Stimulated activated CD8-positive, alpha-beta memory T cell treated with anti-CD3 and anti-CD28 coated beads, Interleukin-2, amount 100 ng/mL, for 48 hours (primary cell): Measurements from ENCODE around the gene BASP1.
"Not testable (repeated sequence)": the region's sequence is repeated elsewhere in the genome, so short reads cannot be mapped to it uniquely, and the experiment has no call there.

Source experiments
- DNase-seq, 2 donors: peaks; one replicate each; pipeline ENCODE4 v3.0.0-alpha.2; 2020; ENCODE audit warnings: low read depth in 2 of 2

The BASP1 gene

DNA sequence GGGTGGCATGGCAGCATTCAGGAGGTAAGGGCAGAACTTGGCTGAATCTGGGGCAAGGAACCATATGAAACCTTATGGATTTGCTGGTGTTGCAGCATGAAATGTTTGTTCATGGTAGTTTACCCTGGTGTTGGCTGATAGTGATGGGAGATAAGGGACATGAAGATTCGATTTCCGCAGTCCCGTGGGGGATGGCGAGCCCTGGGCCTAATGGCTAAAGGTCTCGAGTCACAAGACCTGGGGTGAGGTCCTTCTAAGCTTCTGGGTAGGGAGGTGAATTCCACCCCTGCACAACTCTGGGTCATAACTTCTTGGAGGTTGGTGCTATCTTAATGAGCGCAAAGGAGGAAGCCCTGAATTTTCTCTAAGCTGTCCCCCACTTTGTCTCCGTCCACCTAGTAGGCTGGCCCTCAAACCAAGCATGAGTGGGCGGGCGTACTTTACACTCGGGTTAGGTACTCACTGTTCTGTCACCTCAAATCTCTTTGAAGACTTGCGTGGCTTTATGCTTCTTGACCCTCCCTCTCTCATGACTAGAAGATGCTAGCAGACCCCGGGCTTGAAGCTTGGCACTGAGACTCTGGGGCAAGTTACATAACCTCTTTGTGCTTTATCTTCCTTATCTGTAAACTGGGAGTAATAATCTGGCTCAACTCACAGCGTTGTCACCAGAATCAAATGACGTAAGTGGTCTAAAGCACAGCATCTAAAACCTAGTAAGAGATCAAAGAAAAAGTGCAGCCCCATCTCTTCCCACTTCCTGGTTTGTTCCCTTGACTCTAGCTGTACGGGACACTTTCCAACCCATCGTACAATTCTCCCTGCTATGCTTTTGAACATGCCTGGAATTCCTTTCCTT is 72.5 kb downstream of the BASP1 start:
- DNase-seq = no peak

DNA sequence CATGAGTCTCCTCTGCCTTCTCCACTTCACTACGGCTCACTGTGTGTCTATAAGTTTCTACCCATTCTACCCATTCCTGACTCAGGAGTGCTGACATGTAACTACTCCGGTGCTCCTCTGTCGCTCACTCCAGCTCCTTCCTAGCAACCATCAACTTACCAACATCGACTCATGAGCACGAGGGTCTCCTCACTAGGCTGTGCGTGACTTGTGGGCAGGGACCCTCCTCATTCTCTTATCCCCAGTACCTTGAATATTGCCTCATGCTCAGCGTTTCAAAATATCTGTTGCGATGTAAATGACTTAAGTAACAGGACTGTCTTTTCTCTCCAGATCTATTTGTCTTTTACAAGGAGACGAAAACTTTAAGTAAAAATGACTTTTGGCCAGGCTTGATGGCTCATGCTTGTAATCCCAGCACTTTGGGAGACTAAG is 73.1 kb downstream of the BASP1 start:
- DNase-seq = no peak

DNA sequence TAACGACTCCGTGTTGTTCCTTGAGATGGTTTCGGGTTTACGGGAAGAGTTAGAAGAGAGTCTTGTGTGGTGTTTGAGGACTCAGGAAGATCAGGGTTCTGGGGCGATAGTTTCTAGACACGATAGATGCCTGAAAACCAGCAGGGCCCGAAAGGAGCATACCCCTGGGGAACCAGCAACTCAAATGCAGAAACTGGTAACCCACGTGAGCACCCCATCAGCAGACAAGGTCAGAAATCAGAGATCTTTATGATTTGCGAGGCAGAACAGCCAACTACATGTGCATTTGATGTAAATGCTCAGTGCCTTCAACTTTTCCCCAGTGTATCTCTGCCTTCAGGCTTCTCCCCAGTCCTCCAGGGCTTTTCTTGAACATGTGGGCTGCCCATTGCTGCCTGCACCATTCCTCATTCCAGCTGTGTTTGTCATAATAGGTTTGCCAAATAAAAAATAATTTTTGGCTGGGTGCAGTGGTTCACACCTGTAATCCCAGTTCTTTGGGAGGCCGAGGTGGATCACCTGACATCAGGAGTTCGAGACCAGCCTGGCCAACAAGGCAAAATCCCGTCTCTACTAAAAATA is 75.1 kb downstream of the BASP1 start:
- no peak for DNase-seq

DNA sequence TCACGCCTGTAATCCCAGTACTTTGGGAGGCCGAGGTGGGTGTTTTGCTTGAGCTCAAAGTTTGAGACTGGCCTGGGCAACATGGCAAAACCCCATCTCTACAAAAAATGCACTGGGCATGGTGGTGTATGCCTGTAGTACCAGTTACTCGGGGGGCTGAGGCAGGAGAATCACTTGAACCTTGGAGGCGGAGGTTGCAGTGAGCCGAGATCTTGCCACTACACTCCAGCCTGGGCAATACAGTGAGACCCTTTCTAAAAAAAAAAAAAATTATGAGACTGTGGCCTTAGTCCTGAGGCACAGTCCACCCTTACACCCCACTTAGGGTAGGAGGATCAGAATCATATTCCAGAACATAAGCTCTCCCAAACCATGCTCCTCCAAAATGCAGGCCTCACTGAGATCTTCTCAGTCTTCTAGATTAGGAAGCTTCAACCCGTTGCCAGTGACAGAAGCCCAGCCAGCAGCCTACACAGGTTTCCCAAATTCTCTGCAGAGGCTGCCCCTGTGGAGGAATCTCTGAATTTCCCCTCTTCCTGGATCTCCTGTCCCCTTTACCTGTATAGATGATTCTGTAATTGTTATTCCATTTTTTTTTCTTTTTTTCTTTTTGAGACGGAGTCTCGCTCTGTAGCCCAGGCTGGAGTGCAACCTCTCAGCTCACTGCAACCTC is 77.3 kb downstream of the BASP1 start:
- DNase-seq = no peak

DNA sequence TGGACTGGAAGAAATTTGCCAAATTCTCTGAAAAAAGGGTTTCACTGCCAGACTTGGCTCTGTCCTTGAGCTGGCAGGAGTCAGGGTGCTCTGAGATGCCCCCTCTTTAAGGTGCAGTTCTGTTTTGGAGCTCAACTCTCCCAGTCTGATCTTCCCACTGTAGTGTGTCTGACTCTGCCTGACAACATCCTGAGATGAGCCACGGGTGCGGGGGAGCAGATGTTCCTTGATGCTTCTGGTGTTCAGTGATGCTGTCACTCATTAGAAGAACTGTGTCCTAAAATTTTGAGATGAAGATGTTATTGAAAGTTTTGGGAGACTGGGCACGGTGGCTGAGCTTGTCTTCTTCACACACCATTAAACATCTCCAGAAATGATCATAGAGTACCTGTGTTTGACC is 78.2 kb downstream of the BASP1 start:
- DNase-seq = no peak

DNA sequence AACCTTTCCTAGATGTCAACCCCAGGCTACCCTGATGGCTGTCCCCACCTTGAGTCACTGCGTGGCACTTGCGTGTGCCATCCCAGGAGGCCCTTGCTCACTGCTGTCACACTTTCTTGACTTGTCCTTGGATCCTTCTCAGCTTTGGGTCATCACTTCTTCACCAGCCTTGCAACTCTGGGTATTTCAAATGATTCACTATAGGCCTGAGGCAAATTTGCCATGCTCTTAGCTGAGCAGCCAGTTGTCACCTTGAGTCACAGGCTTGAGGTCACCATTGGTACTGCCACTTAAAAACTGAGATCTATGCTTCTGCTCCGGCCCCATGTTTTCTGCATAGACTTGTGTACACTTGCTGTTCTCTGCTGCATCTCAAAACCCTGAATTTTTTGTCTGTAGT is 84.7 kb downstream of the BASP1 start:
- DNase-seq = no peak

DNA sequence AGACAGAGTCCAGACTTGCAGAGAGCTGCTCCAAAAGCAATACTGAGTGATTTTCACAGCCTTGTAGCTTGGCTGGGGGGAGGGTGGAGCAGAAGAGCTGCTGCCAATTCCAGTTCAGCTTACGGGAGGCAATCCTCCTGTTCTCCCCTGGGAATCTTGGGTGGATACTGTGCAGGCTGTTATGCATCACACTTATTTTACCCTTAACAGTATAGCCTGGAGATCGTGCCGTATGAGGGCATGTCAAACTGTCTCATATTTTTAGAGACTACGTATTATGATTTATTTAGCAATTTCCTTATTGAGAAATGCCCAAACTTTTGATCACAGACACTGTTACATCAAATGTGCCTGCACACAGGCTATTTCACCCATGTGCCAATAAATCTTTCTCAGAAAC is 85.2 kb downstream of the BASP1 start:
- DNase-seq = no peak

DNA sequence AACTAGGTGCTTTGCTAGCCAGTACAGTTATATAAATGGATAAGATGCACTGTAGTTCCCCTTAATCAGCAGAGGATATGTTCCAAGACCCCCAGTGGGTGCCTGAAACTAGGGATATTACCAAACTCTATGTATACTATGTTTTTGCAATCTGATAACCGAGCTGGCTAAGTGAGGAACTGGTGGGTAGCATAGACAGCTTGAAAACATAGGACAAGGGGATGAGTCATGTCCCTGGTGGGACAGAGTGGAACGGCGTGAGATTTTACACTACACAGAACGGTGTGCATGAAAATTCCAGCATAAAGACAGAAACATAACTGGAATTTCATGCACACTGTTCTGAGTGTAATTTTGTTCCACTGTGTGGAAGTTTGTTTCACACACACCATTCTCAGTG is 86.9 kb downstream of the BASP1 start:
- DNase-seq = no peak

DNA sequence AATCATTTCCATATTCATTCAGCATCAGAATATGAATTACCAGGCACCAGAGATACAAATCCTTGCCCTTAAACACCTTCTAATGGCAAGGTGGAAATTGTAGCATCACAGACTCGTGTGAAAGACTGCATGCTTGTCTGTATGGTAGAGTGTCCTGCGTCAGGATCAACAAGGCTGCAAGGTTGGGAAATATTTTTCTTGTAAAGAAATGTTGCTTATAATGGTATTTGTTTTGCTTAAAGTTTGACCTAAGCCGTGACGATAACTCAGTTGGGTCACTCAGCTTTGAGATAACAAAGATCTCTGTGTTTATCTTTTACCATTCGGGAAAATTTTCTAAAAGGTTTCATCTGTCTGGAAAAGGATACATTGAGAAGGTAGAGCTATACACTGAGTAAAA is 87.6 kb downstream of the BASP1 start:
- no peak for DNase-seq

DNA sequence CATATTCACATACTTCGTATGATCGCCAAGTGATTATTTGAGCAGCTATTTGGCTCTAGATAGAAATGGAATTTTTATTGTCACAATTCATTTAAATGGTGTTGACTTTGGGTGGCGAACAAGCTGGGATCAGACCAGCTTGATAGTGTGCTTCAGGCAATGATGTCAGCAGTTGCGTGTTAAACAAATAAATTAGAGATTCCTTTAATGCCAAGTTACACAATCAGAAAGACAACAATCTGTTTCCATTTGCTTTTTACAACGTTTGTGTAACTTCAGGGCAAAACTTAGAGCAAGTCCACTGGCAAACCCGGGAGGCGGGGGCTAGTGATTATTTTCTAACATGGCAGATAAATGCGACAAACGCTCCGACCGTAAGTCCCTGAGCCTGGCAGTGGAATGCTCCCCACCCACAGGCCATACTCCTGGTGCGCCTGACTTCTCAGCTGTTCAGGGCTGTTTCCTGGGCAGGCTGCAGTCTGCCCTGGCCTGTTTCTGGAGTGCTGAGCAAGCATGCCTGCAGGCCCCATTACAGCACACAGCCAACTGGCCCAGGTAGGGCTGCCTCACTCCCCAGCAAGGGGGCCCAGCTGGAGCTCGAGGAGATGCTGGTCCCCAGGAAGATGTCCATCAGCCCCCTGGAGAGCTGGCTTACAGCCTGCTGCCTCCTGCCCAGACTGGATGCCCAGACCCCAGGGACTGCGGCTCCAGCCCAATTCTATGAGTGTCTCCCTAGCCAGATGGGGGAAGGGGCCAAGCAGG is 88.7 kb downstream of the BASP1 start:
- DNase-seq = no peak

DNA sequence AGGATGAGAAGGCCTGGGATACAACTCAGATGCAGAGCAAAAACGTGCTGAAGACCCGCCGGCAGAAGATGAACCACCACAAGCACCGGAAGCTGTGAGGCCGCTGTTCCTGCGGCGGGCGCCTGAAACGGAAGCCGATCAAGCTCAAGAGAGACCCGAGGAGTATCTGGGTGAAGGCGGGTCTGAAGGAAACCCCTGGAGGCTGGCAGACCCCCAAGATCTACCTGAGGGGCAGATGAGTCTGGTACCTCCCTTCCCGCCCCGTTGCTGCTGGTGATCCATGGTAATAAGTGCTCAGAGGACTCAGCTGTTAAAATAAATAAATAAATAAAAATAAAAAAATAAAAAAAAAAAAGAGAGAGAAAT is 89.3 kb downstream of the BASP1 start:
- no peak for DNase-seq

DNA sequence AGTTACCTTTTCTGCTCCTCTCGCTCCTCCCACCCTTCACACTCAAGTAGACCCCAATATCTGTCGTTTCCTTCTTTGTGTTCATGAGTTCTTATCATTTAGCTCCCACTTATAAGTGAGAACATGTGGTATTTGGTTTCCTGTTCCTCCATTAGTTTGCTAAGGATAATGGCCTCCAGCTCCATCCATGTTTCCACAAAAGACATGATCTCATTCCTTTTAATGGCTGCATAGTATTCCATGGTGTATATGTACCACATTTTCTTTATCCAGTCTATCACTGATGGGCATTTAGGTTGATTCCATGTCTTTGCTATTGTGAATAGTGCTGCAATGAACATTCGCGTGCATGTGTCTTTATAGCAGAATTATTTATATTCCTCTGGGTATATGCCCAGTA is 90.0 kb downstream of the BASP1 start:
- not testable (repeated sequence) for DNase-seq

DNA sequence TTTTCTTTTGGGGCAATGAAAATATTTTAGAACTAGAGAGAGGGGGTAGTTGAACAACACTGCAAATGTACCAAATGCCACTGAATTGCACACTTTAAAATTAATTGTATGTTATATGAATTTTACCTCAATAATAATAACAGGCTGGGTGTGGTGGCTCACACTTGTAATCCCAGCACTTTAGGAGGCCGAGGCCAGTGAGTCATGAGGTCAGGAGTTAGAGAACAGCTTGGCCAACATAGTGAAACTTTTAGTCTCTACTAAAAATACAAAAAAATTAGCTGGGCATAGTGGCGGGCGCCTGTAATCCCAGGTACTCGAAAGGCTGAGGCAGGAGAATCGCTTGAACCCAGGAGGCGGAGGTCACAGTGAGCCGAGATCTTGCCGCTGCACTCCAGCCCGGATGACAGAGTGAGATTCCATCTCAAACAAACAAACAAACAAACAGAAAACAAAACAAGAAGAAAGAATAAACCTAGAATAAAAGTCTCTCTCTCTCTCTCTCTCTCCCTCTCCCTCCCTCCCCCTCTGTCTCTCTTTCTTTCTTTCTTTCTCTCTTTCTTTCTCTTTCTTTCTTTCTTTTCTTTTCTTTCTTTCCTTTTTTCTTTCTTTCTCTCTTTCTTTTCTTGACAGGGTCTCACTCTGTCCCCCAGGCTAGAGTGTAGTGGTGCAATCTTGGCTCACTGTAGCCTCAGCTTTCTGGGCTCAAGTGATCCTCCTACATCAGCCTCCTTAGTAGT is 91.1 kb downstream of the BASP1 start:
- DNase-seq = no peak

DNA sequence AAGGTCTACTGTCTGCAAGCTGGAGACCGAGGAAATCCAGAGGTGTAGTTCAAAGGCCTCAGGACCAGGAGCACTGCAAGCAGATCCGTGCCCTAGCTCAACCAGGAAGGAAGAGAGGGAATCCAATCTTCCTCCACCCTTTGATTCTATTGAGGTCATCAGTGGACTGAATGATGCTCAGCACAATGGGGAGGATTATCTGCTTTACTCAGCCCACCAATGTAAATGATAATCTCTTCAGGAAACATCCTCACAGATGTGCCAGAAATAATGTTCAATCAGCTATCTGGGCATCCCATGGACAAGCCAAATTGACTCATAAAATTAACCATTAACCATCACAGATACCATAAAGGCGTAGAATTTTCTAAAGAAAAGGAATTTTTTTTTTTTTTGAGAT is 92.0 kb downstream of the BASP1 start:
- no peak for DNase-seq

DNA sequence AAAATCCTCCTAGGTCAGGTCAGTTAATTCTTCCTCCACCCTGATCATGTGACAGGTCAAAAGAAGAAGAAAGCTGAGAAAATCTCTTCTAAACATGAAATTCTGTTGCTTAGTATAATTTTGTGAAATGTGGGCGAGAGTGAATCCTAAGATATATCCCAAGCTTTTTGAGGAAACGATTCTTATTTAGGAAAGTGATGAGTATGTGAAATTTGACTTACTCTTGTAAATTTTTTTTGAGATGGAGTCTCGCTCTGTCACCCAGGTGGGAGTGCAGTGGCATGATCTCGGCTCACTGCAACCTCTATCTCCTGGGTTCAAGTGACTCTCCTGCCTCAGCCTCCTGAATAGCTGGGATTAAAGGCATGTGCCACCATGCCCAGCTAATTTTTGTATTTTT is 93.1 kb downstream of the BASP1 start:
- DNase-seq = not testable (repeated sequence)

DNA sequence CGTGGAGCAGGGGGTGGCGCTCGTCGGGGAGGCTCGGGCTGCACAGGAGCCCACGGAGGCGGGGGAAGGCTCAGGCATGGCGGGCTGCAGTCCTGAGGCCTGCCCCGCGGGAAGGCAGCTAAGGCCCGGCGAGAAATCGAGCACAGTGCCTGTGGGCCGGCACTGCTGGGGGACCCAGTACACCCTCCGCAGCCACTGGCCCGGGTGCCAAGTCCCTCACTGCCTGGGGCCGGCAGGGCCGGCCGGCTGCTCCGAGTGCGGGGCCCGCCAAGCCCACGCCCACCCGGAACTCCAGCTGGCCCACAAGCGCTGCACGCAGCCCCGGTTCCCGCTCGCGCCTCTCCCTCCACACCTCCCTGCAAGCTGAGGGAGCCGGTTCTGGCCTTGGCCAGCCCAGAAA is 94.4 kb downstream of the BASP1 start:
- DNase-seq = not testable (repeated sequence)

DNA sequence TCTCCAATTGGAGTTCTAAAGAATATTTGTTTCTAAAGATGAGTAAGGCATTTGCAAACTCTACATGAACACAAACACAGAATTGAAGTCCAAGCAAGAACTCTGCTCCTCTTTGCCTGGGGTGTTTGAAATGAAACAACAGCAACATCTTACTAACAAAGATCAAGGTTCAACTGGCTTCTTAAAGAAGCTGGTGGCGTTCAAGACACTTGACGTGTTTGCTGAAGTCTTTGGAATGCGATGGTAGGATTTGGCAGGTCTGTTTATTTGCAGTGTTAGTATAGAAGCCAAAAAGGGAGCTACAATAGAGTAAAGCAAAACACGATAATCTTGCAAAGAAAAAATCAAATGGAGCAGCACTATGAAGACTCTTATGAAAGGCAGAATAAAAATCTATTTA is 94.9 kb downstream of the BASP1 start:
- no peak for DNase-seq

DNA sequence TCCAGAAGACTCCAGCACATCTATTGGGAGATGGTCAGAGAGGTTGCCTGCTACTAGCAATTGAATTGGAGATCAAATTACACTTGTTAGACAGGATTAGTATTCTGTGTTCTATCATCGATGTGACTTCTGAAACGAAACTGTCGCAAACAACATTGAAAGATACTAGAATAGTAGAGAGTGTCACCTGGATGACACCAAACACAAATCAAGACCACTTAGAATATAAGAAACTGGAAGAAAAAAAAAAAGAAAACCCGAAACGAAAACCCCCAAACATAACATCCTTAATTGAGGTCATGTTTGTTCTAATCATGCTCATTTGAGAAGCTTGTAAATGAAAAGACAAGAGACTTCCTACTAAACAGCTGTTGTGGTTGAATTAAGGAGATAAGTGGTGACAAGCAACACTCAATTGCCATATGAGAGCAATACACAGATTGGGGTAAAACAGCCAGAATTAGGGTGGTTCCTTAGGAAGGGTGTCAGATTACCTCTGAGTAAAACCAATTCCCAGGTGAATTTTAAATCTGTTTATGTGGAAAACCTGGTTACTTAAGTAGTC is 97.6 kb downstream of the BASP1 start:
- DNase-seq = no peak

DNA sequence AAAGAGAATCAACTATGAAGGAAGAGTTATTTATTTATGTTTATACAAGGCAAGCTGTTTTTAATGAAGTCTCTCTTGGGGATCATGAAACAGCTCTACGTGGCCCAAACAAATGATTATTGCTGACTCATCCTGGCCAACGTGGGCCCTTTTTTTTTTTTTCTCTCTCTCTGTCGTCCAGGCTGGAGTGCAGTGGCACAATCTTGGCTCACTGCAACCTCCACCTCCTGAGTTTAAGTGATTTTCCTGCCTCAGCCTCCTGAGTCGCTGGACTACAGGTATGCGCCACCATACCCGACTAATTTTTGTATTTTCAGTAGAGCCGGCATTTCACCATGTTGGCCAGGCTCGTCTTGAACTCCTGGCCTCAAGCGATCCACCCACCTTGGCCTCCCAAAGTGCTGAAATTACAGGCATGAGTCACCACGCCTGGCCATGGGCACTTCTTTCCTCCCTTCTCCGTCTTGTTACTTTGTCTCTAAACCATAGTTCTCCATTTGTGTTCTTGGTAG is 98.3 kb downstream of the BASP1 start:
- no peak for DNase-seq

DNA sequence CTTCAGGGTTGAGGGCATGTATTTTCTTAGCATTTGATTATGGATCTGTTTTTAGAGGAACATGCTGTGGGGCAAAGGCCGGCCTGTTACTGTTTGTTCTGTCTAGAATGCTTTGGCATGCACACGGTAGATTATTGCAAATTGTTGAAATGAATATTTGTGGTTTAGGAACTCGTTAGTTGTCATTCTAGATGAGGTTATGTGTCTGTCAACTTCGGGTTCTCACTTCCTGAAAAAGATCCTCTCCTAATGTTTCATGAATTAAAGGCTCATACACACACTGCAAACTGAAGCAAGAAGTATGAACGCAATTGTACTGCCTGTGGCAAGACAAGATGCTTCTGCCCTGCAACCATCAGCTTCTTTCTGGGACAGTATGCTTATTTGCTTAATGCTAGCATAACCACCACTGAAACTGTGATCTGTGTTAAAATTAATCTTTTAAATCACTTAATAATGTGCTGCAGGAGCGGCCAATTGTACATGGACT is 99.6 kb downstream of the BASP1 start:
- DNase-seq = no peak

DNA sequence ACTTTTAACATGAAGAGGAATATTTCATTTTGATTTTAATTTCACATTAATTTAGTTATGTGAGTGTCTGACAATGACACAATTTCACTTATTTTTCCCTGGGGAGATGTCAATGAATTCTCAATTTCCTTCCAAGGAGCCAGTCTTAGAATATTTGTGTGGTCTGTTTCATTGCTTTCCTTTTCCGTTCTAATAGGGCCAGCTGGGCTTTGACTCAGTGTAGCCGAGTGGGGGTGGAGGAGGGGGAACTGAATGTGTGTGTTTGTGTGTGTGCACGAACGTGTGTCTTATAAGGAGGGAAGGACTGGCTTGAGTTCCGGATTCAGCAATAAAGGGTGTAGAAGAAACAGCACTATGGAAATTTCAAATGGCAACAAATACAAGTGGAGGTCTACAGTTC is 100.0 kb downstream of the BASP1 start:
- DNase-seq = no peak
